ENCODE results near the gene GNAZ.

Gene GNAZ

DNA sequence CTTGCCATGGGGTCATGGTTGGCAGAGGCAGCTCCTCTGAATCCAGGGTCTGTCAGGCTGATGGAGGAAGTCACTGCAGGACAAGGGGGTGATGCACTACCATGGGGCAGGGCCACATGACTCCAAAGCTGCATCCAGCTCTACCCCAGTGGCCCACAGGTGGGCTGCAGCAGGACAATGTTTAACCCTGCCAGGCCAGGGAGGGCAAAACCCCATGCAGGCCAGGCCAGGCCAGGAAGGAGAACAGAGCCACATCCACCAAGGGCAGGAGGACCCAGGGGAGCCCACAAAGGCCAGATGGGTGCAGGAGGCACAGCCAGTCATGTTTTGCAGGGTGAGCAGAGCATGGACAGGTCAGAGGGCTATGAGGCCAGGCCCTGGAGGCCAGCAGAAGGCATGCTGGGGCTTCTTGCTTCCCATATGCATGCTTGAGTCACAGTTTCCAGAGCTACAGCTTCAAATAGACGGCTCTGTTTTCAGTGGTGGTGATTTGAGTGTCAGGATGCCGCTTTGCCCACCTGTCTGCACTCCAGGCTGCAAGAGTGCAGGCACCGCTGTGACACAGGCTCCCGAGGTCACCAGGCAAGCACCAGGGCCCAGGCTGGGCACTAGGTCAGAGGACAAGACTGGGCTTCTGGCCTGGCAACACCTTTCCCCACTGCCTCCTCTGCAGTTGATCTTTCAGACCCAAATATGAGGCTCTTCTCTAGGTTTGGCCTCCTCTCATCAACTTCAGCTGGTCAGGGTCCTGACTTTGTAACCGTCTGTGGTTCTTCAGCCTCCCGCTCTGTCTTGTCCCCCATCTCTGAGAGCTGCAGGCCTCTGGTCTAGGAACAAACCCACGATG is 48.6 kb downstream of the GNAZ start:
- DNase-seq (ENCODE audit: low read depth), result no peak
- H3K4me3 ChIP-seq (ENCODE audit: low read depth, low read length), result no peak overlapping the region
- TF ChIP-seq, protein P1, sequence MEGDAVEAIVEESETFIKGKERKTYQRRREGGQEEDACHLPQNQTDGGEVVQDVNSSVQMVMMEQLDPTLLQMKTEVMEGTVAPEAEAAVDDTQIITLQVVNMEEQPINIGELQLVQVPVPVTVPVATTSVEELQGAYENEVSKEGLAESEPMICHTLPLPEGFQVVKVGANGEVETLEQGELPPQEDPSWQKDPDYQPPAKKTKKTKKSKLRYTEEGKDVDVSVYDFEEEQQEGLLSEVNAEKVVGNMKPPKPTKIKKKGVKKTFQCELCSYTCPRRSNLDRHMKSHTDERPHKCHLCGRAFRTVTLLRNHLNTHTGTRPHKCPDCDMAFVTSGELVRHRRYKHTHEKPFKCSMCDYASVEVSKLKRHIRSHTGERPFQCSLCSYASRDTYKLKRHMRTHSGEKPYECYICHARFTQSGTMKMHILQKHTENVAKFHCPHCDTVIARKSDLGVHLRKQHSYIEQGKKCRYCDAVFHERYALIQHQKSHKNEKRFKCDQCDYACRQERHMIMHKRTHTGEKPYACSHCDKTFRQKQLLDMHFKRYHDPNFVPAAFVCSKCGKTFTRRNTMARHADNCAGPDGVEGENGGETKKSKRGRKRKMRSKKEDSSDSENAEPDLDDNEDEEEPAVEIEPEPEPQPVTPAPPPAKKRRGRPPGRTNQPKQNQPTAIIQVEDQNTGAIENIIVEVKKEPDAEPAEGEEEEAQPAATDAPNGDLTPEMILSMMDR (IDR thresholded peaks at IDR 0.05; ENCODE audit: low read depth, low read length, missing control alignments), result no peak

DNA sequence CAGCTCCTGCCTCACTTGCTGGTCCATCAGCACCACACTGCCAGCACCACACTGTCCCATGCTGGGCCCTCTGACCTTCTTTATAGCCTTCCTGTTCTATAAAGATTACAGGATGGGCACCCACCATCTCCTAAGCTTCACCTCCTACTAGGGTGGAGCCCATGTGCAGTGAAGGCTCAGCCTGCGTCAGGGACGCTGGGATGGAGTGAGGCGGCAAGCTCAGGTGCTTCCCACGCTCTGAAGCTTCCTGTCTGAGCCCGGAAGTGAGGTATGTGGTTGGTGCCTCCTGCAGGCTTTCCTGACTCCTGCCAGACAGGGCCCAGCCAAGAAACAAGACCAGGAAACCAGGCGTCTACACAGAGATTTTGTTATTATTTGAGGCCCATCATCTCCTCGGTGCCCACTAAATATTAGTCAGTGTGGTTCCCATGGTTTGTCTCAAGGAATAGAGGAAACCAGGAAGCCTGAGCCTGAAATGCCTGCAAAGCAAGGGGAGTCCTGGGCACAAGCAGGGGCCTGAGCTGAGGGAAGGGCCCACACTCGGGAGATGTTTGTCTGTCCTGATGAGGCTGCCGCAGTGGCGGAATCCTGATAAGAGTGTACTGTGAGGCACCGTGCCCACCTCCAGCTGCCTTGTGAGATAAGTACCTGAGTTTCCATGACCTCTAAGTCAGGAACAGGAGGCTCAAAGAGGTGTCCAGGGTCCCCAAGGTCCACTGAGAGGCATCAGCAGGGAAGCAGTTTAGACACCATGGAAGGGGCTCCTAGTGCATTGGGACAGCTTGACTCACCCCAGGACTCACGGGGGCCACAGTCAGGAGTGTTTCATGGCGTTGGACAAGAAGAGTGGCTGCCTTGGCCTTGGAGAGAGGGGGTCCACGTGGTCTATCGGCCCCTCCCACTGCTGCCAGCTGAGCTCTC is 49.4 kb downstream of the GNAZ start:
- H3K4me3 ChIP-seq (ENCODE audit: low read depth, low read length), result no peak overlapping the region
- TF ChIP-seq, protein P1 (IDR thresholded peaks at IDR 0.05; ENCODE audit: low read depth, low read length, missing control alignments), result no peak
- DNase-seq (ENCODE audit: low read depth), result no peak

DNA sequence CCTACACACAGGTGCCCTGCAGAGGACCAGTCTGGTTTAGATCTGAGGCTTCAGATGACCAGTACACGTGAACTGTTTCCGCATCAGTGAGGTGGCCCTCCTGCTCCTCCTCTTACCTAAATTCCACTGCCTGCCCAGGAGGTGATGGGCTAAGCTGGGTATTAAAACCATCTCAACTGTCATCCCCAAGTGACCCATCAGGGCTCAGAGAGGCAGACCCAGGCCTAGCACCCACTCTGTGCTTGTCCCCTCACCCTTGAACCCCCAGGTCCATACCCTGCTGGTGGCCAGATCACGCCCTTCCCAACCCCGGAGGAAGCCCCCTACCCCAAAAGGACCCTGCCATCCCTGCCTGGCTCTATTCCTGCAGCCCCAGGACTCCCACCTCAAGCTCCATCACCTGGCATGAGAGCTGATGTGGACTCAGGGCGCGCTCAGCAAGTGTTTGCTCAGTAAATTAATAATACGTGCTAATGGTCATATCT is 50.1 kb downstream of the GNAZ start:
- TF ChIP-seq, protein P1 (IDR thresholded peaks at IDR 0.05; ENCODE audit: low read depth, low read length, missing control alignments), result no peak
- H3K4me3 ChIP-seq (ENCODE audit: low read depth, low read length), result no peak overlapping the region
- no peak for DNase-seq (ENCODE audit: low read depth)

DNA sequence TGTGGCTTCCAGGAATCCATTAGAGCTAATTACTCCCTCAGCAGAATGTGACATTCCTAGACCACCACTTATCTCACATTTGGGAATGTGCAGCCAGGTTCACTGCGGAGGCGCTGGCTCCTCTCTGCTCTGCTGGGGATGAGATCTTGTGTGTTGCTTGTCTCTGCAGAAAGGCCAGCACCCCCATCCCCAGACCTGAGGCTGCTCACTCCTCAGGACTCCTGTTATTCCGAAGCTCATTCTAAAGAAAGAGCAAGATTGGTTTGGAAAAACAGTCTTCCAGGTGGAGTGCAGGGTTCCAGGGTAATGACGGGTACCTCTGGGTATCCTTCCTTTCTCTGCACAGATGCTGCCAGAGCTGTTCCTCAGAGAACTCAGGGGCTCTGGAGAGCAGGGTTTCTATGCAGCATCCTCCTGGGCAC is 50.7 kb downstream of the GNAZ start:
- no peak for DNase-seq (ENCODE audit: low read depth)
- TF ChIP-seq, protein P1 (IDR thresholded peaks at IDR 0.05; ENCODE audit: low read depth, low read length, missing control alignments), result no peak
- no peak overlapping the region for H3K4me3 ChIP-seq (ENCODE audit: low read depth, low read length)

DNA sequence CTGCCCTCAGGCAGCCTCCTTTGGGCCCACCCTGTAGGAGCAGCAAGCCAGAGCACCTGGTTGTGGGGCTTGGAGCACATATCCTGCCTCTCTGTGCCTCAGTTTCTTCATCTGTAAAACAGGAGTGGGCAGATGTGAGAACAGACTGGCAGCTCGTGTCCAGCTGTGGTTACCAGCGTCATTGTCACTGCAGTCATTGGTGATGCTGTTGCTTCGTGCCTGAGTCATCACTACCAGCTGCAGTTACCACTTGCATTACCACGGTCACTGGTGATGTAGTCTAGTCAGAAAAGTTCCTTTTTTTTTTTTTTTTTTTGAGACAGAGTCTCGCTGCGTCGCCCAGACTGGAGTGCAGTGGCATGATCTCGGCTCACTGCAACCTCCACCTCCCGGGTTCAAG is 51.1 kb downstream of the GNAZ start:
- TF ChIP-seq, protein P1 (IDR thresholded peaks at IDR 0.05; ENCODE audit: low read depth, low read length, missing control alignments), result no peak
- DNase-seq (ENCODE audit: low read depth), result no peak
- H3K4me3 ChIP-seq (ENCODE audit: low read depth, low read length), result no peak overlapping the region

DNA sequence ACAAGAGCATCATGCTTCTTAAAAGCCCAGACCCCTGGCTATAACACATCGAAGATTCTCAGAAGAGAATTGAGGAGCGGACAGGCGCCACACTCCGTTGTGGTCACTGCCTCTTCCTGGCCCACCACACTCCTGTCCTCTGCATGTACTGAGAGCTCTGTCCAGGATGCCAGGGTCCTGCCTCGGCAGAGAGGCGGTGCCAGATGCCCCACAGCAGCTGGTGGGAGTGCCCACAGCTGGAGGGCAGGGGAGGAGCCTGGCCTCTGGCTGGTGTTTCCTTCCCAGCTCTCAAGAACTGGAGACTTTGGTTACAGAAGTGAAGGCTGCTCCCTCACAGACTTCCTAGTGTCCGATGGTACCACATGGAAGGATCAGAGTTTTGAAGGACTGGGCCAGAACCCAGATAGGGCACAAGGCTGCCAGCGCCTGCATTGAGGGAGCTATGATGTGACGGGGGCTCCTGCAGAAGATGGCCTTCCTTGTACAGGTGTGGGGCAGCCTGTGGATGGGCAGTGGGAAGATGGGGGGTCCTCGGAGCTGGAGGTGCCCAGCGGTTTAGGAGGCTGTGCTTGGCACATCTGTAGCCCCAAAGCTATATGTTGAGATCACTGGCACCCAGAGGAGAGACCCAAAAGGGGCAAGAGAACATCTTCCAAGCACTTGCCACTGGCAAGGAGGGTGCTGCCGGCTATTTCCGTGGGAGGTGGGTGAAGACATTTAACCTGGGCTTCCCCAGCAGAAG is 52.1 kb downstream of the GNAZ start:
- H3K4me3 ChIP-seq (ENCODE audit: low read depth, low read length), result no peak overlapping the region
- TF ChIP-seq, protein P1 (IDR thresholded peaks at IDR 0.05; ENCODE audit: low read depth, low read length, missing control alignments), result no peak
- DNase-seq (ENCODE audit: low read depth), result no peak

All from GM12864 (cell line).